ENCODE results near the gene THADA.
"Not testable (repeated sequence)": the region's sequence is repeated elsewhere in the genome, so short reads cannot be mapped to it uniquely, and the experiment has no call there.

The THADA gene

GRCh38 chr2:43462866-43463641 lies 132.8 kb downstream of the THADA start:
- DNase-seq = no peak

GRCh38 chr2:43461453-43462073 lies 134.3 kb downstream of the THADA start:
- no peak for DNase-seq

GRCh38 chr2:43460611-43461365 lies 135.1 kb downstream of the THADA start:
- no peak for DNase-seq

- no peak for DNase-seq
These were observed 135.7 kb downstream of the THADA start for GRCh38 chr2:43460174-43460546.

- peak; percentile 57 for DNase-seq
These were observed 136.2 kb downstream of the THADA start for GRCh38 chr2:43459446-43460173.

- peak; percentile 82 for DNase-seq
These were observed 137.7 kb downstream of the THADA start for GRCh38 chr2:43458014-43458628.

GRCh38 chr2:43455731-43456642 lies 139.9 kb downstream of the THADA start:
- DNase-seq = peak; percentile 52

GRCh38 chr2:43455296-43455695 lies 140.5 kb downstream of the THADA start:
- no peak for DNase-seq

- DNase-seq = no peak
These were observed 141.0 kb downstream of the THADA start for GRCh38 chr2:43454791-43455190.

GRCh38 chr2:43453179-43454170 lies 142.4 kb downstream of the THADA start:
- no peak for DNase-seq

GRCh38 chr2:43452318-43452731 lies 143.5 kb downstream of the THADA start:
- no peak for DNase-seq

- DNase-seq = no peak
These were observed 145.2 kb downstream of the THADA start for GRCh38 chr2:43450617-43451016.

GRCh38 chr2:43448822-43449110 lies 147.1 kb downstream of the THADA start:
- no peak for DNase-seq

GRCh38 chr2:43448011-43448821 lies 147.6 kb downstream of the THADA start:
- DNase-seq = no peak

- DNase-seq = not testable (repeated sequence)
These were observed 149.1 kb downstream of the THADA start for GRCh38 chr2:43446755-43447154.

- DNase-seq = no peak
These were observed 150.1 kb downstream of the THADA start for GRCh38 chr2:43445781-43446180.

GRCh38 chr2:43444989-43445645 lies 150.7 kb downstream of the THADA start:
- peak; percentile 56 for DNase-seq

- no peak for DNase-seq
These were observed 152.6 kb downstream of the THADA start for GRCh38 chr2:43443282-43443681.

- no peak for DNase-seq
These were observed 154.6 kb downstream of the THADA start for GRCh38 chr2:43441195-43441594.

Measured in fibroblast of upper back skin (primary cell).